OCI-LY7 (cell line): ENCODE results near the gene CTTNBP2NL. TPM values are rescaled to one million over a fixed set of nuclear protein-coding genes. Genes with fewer than 3 reads are reported as not detected.
"Not testable (repeated sequence)": the region's sequence is repeated elsewhere in the genome, so short reads cannot be mapped to it uniquely, and the experiment has no call there.

Experiments used
- BruUV-seq: library from RNA; stranded (reverse); fragments of 400-500 nt; replicated peaks from 2 replicates; lab custom pipeline; 2021; lab: Mats Ljungman, UMichigan
- CTCF ChIA-PET: fragments of 300-600 bp; sonication (Branson Sonifier 250); formaldehyde crosslinking; loops from one replicate; lab custom pipeline; 2022; ENCODE audit warnings: antibody characterized with exemption; ENCODE audit not compliant: unreplicated experiment; lab: Charles Lee
- POLR2A ChIA-PET: fragments of 300-600 bp; sonication (Branson Sonifier 250); formaldehyde crosslinking; loops from one replicate; lab custom pipeline; 2022; ENCODE audit warnings: antibody characterized with exemption; lab: Charles Lee
- DNase-seq: peaks from one replicate; pipeline ENCODE4 v3.0.0-alpha.2; 2015; ENCODE audit warnings: low spot score
- H2AFZ ChIP-seq: fragments of 200-600 bp; sonication (generic), shearing (Covaris generic); 2 replicates; pipeline ENCODE4 v1.6.1; 2014; ENCODE audit warnings: mild to moderate bottlenecking, antibody characterized with exemption, low read length, moderate library complexity
- H3K27ac ChIP-seq: fragments of 200-600 bp; sonication (generic); 2 replicates; pipeline ENCODE4 v1.5.1; 2014; ENCODE audit warnings: mixed run types, low read depth, mild to moderate bottlenecking, moderate library complexity, low read length, inconsistent platforms; ENCODE audit not compliant: poor library complexity, severe bottlenecking
- H3K36me3 ChIP-seq: fragments of 200-600 bp; sonication (generic); 2 replicates; pipeline ENCODE4 v1.6.1; 2014; ENCODE audit warnings: mild to moderate bottlenecking, antibody characterized with exemption, low read length, moderate library complexity, mixed read lengths; ENCODE audit not compliant: insufficient read depth
- H3K4me1 ChIP-seq: fragments of 200-600 bp; sonication (generic); 2 replicates; pipeline ENCODE4 v1.5.1; 2014; ENCODE audit warnings: mild to moderate bottlenecking, low read length; ENCODE audit not compliant: insufficient read depth, poor library complexity, severe bottlenecking
- H3K4me2 ChIP-seq: fragments of 200-600 bp; sonication (generic); 2 replicates; pipeline ENCODE4 v1.6.1; 2014; ENCODE audit warnings: mild to moderate bottlenecking, low read length
- H3K4me3 ChIP-seq: fragments of 200-600 bp; sonication (generic); 2 replicates; pipeline ENCODE4 v1.5.1; 2014; ENCODE audit warnings: mild to moderate bottlenecking, low read depth, low read length; ENCODE audit not compliant: poor library complexity, severe bottlenecking
- H3K79me2 ChIP-seq: fragments of 200-600 bp; sonication (generic); 2 replicates; pipeline ENCODE4 v1.6.1; 2016; ENCODE audit warnings: low read depth, mild to moderate bottlenecking, low read length, moderate library complexity, mixed read lengths; ENCODE audit not compliant: insufficient read depth
- H3K9me2 ChIP-seq: fragments of 200-600 bp; sonication (generic); 2 replicates; pipeline ENCODE4 v1.6.1; 2016; ENCODE audit warnings: mild to moderate bottlenecking, low read length, mixed read lengths; ENCODE audit not compliant: insufficient read depth
- H3K9me3 ChIP-seq: fragments of 200-600 bp; sonication (generic); 2 replicates; pipeline ENCODE4 v1.6.1; 2014; ENCODE audit warnings: mild to moderate bottlenecking, mixed run types, low read length, mixed read lengths
- H4K20me1 ChIP-seq: fragments of 200-600 bp; sonication (generic); 2 replicates; pipeline ENCODE4 v1.6.1; 2014; ENCODE audit warnings: mild to moderate bottlenecking, antibody characterized with exemption, low read length, moderate library complexity, mixed read lengths; ENCODE audit not compliant: insufficient read depth
- EZH2phosphoT487 ChIP-seq: fragments of 200-600 bp; sonication (generic); IDR thresholded peaks from 2 replicates; pipeline ENCODE4 v1.6.1; 2018; ENCODE audit warnings: low read depth, borderline replicate concordance, mild to moderate bottlenecking, mixed run types, antibody characterized with exemption, low read length, moderate library complexity, mixed read lengths
- intact Hi-C: fragments of 100-400 bp; cut with micrococcal nuclease; formaldehyde crosslinking; loops from one replicate; pipeline ENCODE4 v1.10.0; 2022; ENCODE audit not compliant: unreplicated experiment
- total RNA-seq, 2 experiments: library from RNA; depleted of rRNA in 1 of 2; stranded (reverse); fragments of >200 nt in 1 of 2; shearing (Covaris generic) in 1 of 2; gene quantifications; 2 replicates each; pipeline ENCODE4 v1.2.3, GENCODE V29; 2014 to 2022
- TF ChIP-seq, protein P1 (sequence below): fragments of 200-600 bp; sonication (generic); conservative IDR thresholded peaks from 2 replicates; pipeline ENCODE4 v1.5.1; 2014; ENCODE audit warnings: mild to moderate bottlenecking, antibody characterized with exemption, low read length, moderate library complexity, mixed read lengths

Gene CTTNBP2NL
- total RNA-seq, 2 experiments from 2014 or later = 1.5 to 8.7 TPM

DNA sequence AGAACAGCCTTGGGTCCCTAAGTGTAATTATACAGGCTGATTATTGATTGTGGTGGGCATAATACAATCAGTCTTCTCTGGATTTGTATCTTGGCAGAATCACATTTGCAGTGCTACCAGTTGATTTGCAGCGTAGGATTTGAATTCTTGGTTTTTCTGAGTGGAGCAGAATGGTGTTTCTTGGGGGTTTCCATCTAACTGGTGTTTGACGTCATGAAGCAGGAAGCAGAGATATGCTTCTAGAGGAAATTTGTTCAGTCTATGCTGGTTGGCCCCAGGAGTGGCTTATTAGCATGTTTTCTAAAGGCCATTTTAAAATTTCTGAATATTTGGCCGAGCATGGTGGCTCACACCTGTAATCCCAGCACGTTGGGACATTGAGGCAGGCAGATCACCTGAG, 3.4 kb downstream of the CTTNBP2NL start:
- TF ChIP-seq EZH2phosphoT487 = no peak
- TF ChIP-seq, protein P1, sequence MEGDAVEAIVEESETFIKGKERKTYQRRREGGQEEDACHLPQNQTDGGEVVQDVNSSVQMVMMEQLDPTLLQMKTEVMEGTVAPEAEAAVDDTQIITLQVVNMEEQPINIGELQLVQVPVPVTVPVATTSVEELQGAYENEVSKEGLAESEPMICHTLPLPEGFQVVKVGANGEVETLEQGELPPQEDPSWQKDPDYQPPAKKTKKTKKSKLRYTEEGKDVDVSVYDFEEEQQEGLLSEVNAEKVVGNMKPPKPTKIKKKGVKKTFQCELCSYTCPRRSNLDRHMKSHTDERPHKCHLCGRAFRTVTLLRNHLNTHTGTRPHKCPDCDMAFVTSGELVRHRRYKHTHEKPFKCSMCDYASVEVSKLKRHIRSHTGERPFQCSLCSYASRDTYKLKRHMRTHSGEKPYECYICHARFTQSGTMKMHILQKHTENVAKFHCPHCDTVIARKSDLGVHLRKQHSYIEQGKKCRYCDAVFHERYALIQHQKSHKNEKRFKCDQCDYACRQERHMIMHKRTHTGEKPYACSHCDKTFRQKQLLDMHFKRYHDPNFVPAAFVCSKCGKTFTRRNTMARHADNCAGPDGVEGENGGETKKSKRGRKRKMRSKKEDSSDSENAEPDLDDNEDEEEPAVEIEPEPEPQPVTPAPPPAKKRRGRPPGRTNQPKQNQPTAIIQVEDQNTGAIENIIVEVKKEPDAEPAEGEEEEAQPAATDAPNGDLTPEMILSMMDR = no peak
- DNase-seq = peak; percentile 52
- Histone ChIP-seq H3K4me2 (peak overlapping the region; percentile 34), H3K9me2 (no peaks in the 10 kb centered on the region), H2AFZ (peak overlapping the region; percentile 63), H3K79me2 (no peaks in the 10 kb centered on the region; the same call in 1 of the 2 replicates), H3K36me3 (no peaks in the 10 kb centered on the region), H3K27ac (no peak overlapping the region), H3K4me1 (peaks cover 53% of the 10 kb centered on the region), H3K9me3 (no peaks in the 10 kb centered on the region), H3K4me3 (no peak overlapping the region), H4K20me1 (no peaks in the 10 kb centered on the region)
- ChIA-PET CTCF (no interaction called here), POLR2A (interaction anchor here (1.1 kb wide), 2 partner anchors 11 to 211 kb away, joined by 3 read pairs; no protein-coding TSS in a partner anchor)
- no TSS peak for BruUV-seq
- intact Hi-C loops = loop anchor here (10.0 kb wide), 2 partner anchors 275 to 555 kb away; partner anchors contain the start of genes MOV10 and SLC16A1

- H3K9me2 ChIP-seq, intact Hi-C loops, CTCF ChIA-PET, BruUV-seq, H3K36me3 ChIP-seq, DNase-seq, H3K9me3 ChIP-seq, H3K79me2 ChIP-seq, H4K20me1 ChIP-seq, H3K4me3 ChIP-seq, H3K27ac ChIP-seq, H3K4me2 ChIP-seq, H2AFZ ChIP-seq: not testable (repeated sequence)
- POLR2A ChIA-PET = interaction anchor here (0.7 to 1.1 kb wide), 4 partner anchors 10 to 1221 kb away, joined by 3 to 6 read pairs (median 4); no protein-coding TSS in a partner anchor
- H3K4me1 ChIP-seq = peaks cover 40% of the 10 kb centered on the region
These were observed 4.7 kb downstream of the CTTNBP2NL start for GRCh38 chr1:112400706-112401105.

DNA sequence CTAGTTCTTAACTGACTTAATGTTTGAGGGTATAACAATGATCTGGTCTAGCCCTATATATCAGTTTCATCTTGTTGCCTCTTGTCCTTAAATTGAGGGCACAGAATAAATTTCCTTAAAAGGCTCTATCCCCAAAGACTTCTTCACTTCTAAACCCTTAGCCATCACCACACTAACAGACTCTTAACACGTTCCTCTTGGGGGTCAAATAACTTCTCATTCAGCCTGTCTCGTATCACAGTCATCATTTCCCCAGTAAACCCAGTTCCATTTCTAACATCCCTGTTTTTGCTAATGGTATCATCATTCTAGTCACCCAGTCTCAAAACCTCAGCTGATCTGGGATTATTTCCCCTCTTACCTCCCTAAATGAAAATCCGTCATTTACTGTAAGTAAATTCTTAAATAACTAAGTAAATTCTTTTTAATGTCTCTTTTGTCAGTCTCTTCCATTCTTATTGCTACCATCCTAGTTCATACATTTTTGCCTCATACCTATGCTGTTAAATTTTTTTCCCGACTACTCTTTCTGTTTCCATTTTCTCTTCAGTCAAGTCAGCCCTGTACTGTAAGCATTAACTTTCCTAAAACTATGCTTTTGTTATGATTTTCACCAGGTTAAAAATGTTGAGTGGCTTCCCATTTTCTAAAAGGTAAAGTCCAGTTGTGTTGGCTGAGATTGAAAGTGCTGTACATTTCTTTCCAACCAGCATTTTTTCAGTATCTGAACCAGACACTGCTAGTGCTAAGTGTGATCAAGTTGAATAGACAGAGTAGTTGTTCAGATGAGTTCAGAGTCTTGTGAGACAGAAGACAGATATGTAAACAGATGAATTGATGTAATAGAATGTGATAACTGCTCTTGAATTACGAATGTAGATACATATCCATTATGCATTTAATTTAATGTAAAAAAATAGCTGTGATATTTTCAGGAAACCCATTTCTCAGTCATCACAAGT, 6.9 kb downstream of the CTTNBP2NL start:
- Histone ChIP-seq H3K4me1 (peaks cover 24% of the 10 kb centered on the region), H3K4me2 (no peak overlapping the region), H3K79me2 (no peaks in the 10 kb centered on the region), H3K9me3 (no peaks in the 10 kb centered on the region), H3K36me3 (no peaks in the 10 kb centered on the region), H4K20me1 (no peaks in the 10 kb centered on the region), H2AFZ (no peak overlapping the region), H3K4me3 (no peak overlapping the region), H3K9me2 (no peaks in the 10 kb centered on the region), H3K27ac (no peak overlapping the region)
- intact Hi-C loops = no loop called here
- ChIA-PET POLR2A (no interaction called here), CTCF (no interaction called here)
- TF ChIP-seq, protein P1 = no peak
- no peak for TF ChIP-seq EZH2phosphoT487
- no TSS peak for BruUV-seq
- no peak for DNase-seq
